ENCODE measurements around the gene MEPE. TPM values are rescaled to one million over a fixed set of nuclear protein-coding genes. Genes with fewer than 3 reads are reported as not detected.

Gene MEPE
- polyA plus RNA-seq, 1 donor (not counting 4 experiments of a cell fraction or from before 2014, with no cell fraction given): not detected

DNA sequence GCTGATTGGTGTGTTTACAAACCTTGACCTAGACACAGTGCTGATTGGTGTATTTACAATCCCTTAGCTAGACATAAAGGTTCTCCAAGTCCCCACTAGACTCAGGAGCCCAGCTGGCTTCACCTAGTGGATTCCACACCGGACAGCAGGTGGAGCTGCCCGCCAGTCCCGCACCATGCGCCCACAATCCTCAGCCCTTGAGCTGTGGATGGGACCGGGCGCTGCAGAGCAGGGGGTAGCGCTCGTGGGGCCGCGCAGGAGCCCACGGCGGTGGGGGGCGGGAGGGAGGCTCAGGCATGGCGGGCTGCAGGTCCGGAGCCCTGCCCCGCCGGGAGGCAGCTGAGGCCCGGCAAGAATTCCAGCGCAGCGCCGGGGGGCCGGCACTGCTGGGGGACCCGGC is 30.7 kb downstream of the MEPE start:
- TF ChIP-seq EZH2 (IDR thresholded peaks at IDR 0.05; ENCODE audit: low read length): no peak
- TF ChIP-seq, protein P1, sequence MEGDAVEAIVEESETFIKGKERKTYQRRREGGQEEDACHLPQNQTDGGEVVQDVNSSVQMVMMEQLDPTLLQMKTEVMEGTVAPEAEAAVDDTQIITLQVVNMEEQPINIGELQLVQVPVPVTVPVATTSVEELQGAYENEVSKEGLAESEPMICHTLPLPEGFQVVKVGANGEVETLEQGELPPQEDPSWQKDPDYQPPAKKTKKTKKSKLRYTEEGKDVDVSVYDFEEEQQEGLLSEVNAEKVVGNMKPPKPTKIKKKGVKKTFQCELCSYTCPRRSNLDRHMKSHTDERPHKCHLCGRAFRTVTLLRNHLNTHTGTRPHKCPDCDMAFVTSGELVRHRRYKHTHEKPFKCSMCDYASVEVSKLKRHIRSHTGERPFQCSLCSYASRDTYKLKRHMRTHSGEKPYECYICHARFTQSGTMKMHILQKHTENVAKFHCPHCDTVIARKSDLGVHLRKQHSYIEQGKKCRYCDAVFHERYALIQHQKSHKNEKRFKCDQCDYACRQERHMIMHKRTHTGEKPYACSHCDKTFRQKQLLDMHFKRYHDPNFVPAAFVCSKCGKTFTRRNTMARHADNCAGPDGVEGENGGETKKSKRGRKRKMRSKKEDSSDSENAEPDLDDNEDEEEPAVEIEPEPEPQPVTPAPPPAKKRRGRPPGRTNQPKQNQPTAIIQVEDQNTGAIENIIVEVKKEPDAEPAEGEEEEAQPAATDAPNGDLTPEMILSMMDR (optimal IDR thresholded peaks at IDR 0.05 in 1 of 3, IDR thresholded peaks at IDR 0.05 in 1 of 3, conservative IDR thresholded peaks at IDR 0.05 in 1 of 3; ENCODE audit: extremely low read depth in 1 of 3, insufficient read depth in 2 of 3, low read length in 3 of 3): no peak
- Histone ChIP-seq H4K20me1 (ENCODE audit: control insufficient read depth, extremely low read depth, insufficient read depth, low read length) (no peaks in the 10 kb centered on the region), H3K27me3 (ENCODE audit: control insufficient read depth, extremely low read depth, insufficient read depth, low read length) (no peaks in the 10 kb centered on the region), H3K4me2 (ENCODE audit: control insufficient read depth, extremely low read depth, insufficient read depth, low read depth, low read length) (no peak overlapping the region), H3K9me1 (ENCODE audit: control insufficient read depth, extremely low read depth, insufficient read depth, low read length) (no peaks in the 10 kb centered on the region), H3K4me3 (ENCODE audit: control insufficient read depth in 2 of 3, extremely low read depth in 1 of 3, insufficient read depth in 2 of 3, low read depth in 1 of 3, low read length in 3 of 3) (no peak overlapping the region), H3K9me3 (ENCODE audit: control insufficient read depth, low read depth, low read length) (no peaks in the 10 kb centered on the region), H3K79me2 (ENCODE audit: control insufficient read depth, insufficient read depth, low read length) (no peaks in the 10 kb centered on the region), H2AFZ (ENCODE audit: control insufficient read depth, low read length) (no peak overlapping the region), H3K36me3 (ENCODE audit: control insufficient read depth in 2 of 2, extremely low read depth in 1 of 2, insufficient read depth in 2 of 2, low read length in 2 of 2) (no peaks in the 10 kb centered on the region), H3K4me1 (ENCODE audit: control insufficient read depth, extremely low read depth, insufficient read depth, low read length) (no peaks in the 10 kb centered on the region), H3K9ac (ENCODE audit: control insufficient read depth, extremely low read depth, insufficient read depth, low read length) (no peak overlapping the region), H3K27ac (ENCODE audit: control insufficient read depth, insufficient read depth, low read length) (no peak overlapping the region)
- dilution Hi-C loops (cut with MboI; ENCODE audit: extremely low pct_ligation_motif_present, low sequenced_read_pairs): loop anchor here (25.0 kb wide), 2 partner anchors 99 to 349 kb away; no protein-coding TSS in a partner anchor
- FAIRE-seq: no peak
- no peak for DNase-seq (ENCODE audit: low read depth, low spot score)

DNA sequence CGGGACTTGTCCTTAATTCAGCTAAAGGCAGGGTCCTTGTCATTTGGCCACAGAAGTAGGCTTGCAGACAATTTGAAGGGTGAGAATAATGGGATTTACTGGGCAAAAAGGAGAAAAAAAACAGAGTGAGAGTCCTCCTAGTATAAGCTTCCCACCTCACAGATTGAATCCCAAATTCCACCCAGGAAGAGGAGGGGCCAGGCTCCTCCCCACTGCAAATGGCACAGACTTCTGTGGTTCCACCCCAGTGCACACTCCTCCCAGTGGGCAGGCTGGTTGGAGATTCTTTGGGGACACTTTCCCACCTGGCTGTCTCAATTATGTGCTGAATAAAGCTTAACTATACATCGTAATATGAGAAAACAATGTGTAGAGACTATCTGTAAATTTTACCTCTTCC is 31.6 kb downstream of the MEPE start:
- no peak overlapping the region for H3K9ac ChIP-seq (ENCODE audit: control insufficient read depth, extremely low read depth, insufficient read depth, low read length)
- H3K9me1 ChIP-seq (ENCODE audit: control insufficient read depth, extremely low read depth, insufficient read depth, low read length): no peaks in the 10 kb centered on the region
- no peak overlapping the region for H3K27ac ChIP-seq (ENCODE audit: control insufficient read depth, insufficient read depth, low read length)
- dilution Hi-C loops (cut with MboI; ENCODE audit: extremely low pct_ligation_motif_present, low sequenced_read_pairs): loop anchor here (25.0 kb wide), 2 partner anchors 98 to 348 kb away; no protein-coding TSS in a partner anchor
- H3K79me2 ChIP-seq (ENCODE audit: control insufficient read depth, insufficient read depth, low read length): no peaks in the 10 kb centered on the region
- no peaks in the 10 kb centered on the region for H3K9me3 ChIP-seq (ENCODE audit: control insufficient read depth, low read depth, low read length)
- H3K4me1 ChIP-seq (ENCODE audit: control insufficient read depth, extremely low read depth, insufficient read depth, low read length): no peaks in the 10 kb centered on the region
- no peak overlapping the region for H3K4me3 ChIP-seq (ENCODE audit: control insufficient read depth in 2 of 3, extremely low read depth in 1 of 3, insufficient read depth in 2 of 3, low read depth in 1 of 3, low read length in 3 of 3)
- no peaks in the 10 kb centered on the region for H3K27me3 ChIP-seq (ENCODE audit: control insufficient read depth, extremely low read depth, insufficient read depth, low read length)
- DNase-seq (ENCODE audit: low read depth, low spot score) (no peak), FAIRE-seq (no peak)
- H3K36me3 ChIP-seq (ENCODE audit: control insufficient read depth in 2 of 2, extremely low read depth in 1 of 2, insufficient read depth in 2 of 2, low read length in 2 of 2): no peaks in the 10 kb centered on the region
- no peaks in the 10 kb centered on the region for H4K20me1 ChIP-seq (ENCODE audit: control insufficient read depth, extremely low read depth, insufficient read depth, low read length)
- TF ChIP-seq, protein P1 (optimal IDR thresholded peaks at IDR 0.05 in 1 of 3, IDR thresholded peaks at IDR 0.05 in 1 of 3, conservative IDR thresholded peaks at IDR 0.05 in 1 of 3; ENCODE audit: extremely low read depth in 1 of 3, insufficient read depth in 2 of 3, low read length in 3 of 3): no peak
- no peak for TF ChIP-seq EZH2 (IDR thresholded peaks at IDR 0.05; ENCODE audit: low read length)
- no peak overlapping the region for H2AFZ ChIP-seq (ENCODE audit: control insufficient read depth, low read length)
- H3K4me2 ChIP-seq (ENCODE audit: control insufficient read depth, extremely low read depth, insufficient read depth, low read depth, low read length): no peak overlapping the region
